NCI-H460 (cell line): ENCODE results near the gene GPR171. TPM values are rescaled to one million over a fixed set of nuclear protein-coding genes. Genes with fewer than 3 reads are reported as not detected.
"Not testable (repeated sequence)": the region's sequence is repeated elsewhere in the genome, so short reads cannot be mapped to it uniquely, and the experiment has no call there.

Experiments used
- DNase-seq: peaks from one replicate; pipeline ENCODE4 v3.0.0-alpha.2; 2016; ENCODE audit warnings: low read depth; ENCODE audit errors: extremely low read depth
- polyA plus RNA-seq: library from polyadenylated mRNA; depleted of rRNA; stranded (reverse); fragments of >200 nt; gene quantifications from 2 replicates; pipeline ENCODE4 v1.2.3, GENCODE V29; 2014; cell fraction: nucleus; rRNA removed
- total RNA-seq: library from RNA; depleted of rRNA; stranded (reverse); fragments of >200 nt; shearing (Covaris generic); gene quantifications from 2 replicates; pipeline ENCODE4 v1.2.3, GENCODE V29; 2014; rRNA removed

The GPR171 gene, protein sequence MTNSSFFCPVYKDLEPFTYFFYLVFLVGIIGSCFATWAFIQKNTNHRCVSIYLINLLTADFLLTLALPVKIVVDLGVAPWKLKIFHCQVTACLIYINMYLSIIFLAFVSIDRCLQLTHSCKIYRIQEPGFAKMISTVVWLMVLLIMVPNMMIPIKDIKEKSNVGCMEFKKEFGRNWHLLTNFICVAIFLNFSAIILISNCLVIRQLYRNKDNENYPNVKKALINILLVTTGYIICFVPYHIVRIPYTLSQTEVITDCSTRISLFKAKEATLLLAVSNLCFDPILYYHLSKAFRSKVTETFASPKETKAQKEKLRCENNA
- not detected in 2 replicates for total RNA-seq
- not detected in 2 replicates for polyA plus RNA-seq

DNA sequence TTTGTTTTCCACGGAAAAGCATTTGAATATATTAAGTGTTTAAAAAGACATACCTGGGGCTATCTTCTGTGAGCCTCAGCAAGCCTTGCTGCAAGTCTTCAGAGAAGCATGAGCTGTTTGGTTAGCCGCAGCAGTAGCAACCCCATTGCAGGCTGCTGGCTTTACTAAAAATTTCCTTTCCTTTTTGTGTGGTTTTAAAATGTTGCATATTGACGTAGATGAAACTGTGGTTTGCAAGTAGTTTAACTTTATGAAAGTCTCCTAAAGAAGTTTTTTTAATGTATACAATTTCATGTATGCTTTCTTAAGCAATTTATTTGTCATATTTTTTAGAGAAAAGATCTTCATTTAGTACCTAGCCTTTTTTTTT, at the start of gene GPR171:
Gene GPR171 (minus strand): TSS at position 166 of the 370 bp plus-strand sequence. CDS start 3,830 bp downstream, outside the sequence.
- no peak for DNase-seq

DNA sequence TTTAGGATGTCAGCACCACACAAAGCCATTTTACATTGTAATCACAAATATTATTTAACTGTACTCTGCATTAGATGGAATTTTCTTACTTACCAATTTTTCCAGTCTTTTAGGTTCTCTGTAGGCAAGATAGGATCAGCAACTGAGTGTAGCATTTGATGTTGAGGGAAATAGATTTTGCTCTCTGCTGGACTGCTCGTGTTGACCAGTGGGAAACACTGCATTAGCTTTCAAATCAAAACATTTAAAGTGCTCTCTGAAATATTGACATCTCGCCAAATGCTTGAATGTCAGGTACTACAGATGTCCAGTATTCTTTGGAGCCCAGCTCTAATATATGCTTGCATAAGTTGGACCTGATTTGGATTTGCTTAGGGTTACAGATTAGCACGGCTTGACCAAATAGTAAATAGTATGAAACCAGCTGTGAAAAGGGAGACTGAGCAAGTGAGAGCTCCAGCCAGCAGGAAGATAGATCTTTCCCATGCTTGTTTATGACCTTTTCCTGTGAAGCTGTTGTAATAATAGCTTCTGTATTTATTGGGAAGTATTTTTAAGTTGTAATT, 45.8 kb upstream of the GPR171 start:
- no peak for DNase-seq

DNA sequence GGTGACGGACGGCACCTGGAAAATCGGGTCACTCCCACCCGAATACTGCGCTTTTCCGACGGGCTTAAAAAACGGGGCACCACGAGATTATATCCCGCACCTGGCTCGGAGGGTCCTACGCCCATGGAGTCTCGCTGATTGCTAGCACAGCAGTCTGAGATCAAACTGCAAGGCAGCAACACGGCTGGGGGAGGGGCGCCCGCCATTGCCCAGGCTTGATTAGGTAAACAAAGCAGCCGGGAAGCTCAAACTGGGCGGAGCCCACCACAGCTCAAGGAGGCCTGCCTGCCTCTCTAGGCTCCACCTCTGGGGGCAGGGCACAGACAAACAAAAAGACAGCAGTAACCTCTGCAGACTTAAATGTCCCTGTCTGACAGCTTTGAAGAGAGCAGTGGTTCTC, 39.0 kb upstream of the GPR171 start:
- DNase-seq, result not testable (repeated sequence)

DNA sequence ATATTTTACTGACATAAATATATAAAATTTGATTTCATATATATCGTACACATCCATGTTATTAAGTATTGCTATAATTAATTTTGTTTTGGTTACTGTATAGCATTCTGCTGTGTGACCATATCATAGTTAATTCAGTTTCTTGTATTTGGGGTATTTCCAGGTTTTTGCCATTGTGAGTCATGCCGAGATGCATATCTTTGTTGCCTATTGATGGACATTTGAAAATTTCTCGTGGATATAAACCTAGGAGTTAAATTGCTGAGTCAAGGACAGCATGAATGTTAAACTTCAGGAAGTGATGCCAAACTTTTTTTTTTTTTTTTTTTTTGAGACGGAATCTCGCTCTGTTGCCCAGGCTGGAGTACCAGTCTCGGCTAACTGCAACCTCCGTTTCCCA, 33.7 kb upstream of the GPR171 start:
- DNase-seq, result no peak

DNA sequence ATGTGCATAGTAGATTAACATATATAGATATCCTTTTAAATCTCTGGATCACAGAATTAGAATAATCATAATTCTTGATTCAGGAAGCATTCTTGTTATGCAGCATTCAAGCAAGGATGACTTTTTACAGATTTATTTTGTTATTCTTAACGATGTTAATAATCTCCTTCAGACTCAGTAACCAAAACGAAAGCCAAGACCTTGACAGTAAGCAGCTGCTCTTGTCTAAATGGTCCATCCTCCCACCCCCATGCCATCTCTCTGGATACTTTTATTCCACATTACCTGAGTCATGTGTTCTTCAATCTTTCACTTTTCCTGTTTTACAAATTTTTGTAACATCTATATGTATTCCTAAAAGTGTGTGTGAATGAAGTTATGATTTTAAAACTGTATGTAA, 33.3 kb upstream of the GPR171 start:
- DNase-seq, result no peak

DNA sequence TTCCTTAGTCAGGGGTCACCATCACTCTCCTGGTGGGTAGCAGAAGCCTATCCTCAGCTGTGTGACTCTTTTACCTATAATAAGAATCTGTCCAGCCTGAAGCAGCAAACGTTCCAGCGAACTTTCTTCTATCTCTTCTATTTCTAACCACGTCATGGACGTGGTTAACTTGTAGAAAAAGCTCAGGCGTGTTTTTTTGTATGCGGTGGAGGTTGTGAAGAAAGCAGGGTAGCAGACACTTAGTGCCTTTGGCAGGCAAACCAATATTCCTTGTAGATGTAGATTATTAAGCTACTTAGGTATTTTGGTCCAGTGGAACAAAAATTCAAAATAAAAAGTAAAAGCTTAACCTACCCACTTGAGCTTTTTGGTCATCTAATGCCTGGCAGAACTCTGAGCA, 31.8 kb upstream of the GPR171 start:
- no peak for DNase-seq

DNA sequence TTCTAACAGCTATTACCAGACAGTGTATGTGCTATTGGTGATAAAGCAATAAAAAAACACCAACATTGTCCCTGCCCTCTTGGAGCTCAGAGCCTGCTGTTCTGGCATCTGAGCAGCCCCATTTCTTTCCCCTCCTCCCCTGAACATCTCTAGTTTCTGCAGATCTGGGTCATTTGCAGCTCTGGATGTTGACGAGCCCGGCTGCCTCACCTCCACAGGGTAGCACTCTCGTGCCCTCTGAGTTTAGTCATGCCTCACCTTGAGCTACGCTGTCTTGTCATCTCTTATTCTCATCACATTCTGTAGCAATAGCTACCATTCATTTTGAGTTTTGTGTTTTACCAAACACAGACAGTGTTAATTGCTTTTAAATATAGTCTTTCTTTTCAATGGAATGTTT, 30.0 kb upstream of the GPR171 start:
- DNase-seq, result no peak

DNA sequence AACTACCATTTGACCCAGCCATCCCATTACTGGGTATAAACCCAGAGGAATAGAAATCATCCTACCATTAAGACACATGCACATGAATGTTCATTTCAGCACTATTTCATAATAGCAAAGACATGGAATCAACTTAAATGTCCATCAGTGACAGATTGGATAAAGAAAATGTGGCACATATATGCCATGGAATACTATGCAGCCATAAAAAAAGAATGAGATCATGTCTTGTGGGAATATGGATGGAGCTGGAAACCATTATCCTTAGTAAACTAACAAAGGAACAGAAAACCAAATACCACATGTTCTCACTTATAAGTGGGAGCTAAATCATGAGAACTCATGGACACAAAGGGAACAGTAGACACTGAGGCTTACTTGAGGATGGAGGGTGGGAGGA, 29.4 kb upstream of the GPR171 start:
- not testable (repeated sequence) for DNase-seq

DNA sequence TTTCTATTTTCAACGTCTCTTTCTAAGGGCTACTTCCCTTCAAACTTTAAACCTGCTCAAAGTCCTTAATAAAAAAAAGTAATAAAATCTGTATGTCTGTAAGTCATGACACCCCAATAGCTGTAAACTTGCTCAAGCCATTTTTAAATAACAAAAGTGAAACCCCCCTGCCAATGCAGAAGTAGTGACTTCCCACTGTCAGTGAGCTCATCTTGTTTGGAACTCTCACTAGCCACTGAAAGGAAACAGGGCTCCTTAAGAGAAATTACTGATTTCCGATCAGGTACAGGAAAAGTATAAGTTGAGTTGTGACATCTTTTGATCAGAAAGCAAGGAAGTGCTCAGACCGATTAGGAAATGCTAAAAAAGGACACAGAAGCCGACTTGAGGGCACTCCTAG, 27.6 kb upstream of the GPR171 start:
- no peak for DNase-seq

DNA sequence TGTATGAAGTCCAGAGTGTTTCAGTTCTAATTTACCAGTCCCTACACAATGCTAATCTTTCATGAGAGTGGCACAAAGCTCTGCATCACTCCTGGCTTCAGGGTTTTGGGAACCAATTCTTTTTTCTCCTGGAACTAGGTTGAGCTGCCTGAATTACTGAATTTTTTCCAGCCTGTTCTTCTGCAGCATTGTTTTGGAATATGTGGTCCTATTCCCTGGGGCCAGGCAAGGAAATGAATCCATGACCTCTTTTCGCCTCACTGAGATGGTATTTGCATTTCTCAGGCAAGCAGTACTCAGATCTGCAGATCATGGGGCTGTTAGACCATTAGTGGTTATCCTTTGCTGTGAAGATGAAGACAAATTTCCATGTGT, 25.6 kb upstream of the GPR171 start:
- no peak for DNase-seq

DNA sequence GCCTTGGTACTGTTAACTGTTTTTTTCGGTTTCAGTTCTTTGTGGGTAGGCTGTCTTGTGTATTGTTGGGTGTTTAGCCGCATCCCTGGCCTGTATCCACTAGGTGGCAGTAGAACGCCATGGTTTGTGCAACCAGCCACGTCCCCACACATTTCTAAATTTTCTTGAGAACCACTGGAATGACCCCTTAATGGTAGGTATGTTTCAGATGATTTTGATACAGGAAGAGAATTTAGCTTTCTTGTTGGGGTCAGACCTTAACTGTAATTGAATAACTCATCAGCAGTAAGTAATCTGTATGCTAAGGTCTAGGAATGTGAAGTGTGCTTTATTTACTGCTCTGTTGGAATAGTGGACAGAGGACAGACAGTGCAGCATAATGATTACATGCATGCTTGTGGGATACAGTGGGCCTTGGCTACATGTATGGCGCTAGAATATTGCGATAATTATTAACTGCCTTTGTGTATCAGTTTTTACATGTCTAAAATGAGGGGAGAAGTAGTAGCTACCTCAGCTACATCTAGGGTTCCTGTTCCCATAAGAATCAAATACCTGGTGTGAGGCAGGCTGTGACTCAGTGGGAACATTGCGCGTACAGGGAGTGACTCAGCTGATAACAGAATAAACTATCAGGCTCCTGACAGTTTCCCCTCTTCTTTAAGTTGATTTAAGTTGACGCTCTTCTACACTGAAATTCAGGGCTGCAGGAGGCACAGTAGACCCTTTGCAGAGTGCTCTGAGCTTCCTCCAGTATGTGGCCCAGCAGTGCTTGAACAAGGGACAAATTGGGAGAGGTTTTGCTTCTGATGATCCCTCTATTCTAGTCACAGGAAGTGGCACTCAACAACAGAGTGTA, 25.0 kb upstream of the GPR171 start:
- DNase-seq, result peak; percentile 58

DNA sequence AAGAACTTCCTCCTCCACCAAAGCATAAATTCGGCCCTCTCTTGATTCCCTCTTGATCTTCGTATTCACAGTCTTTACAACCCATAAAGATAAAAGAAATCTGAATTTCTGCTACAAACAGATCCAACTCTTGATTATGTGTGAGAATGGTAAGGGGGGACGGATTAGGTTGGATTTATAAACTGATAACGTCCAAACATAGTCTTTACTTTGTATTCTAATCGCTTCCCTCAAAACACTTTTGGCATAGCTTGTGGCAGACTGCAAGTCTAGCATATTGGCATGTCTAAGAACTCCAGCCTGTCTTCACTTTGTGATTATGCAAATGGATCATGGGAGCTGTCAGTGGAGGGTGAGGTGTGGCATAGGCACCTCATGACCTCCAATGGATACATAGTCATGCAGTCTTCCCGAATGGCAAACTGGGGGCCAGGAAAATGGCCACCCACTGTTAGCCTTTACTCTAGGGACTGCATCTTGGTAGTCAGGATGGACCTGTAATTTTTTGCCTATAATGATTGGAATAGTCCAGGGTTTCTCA, 24.3 kb upstream of the GPR171 start:
- no peak for DNase-seq

DNA sequence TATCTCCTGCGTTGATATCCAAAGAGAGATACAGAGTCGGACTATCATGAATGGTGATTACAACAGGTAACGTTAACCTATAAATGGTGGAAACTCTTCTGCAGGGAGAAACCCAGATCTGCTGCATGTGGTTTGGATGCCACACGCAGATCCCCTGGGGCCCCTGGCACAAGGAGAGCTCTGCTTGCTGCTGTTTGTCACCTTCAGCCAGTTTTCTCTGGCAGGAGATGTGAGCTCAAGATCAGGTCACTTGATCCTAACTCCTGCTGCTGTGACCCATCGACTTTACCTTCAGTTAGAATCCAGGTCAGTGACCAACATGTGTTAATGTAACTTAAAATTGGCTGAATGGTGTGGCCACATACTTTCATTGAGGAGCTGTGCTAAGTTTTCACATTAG, 23.8 kb upstream of the GPR171 start:
- DNase-seq, result no peak

DNA sequence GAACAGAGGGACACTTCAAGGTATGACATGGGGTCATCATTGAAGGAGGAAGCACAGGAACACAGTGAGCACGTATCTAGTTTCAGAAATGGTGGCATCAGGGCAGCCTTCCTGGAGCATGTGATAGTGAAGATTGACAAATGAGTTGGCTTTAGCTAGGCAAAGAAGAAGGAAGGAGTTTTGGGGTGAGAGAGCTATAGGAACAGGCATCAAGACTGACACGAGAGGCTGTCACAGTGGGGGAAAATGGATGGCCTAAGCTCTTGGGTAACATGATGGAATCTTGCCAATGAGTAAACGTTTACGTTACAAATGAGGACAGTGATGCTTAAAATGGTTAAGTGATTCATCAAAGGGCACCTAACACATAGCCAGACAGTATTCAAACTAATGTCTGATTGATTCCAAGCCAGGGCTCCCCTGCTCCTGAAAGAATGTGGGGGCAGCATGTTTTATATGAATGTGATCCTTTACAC, 23.1 kb upstream of the GPR171 start:
- peak; percentile 17 for DNase-seq

DNA sequence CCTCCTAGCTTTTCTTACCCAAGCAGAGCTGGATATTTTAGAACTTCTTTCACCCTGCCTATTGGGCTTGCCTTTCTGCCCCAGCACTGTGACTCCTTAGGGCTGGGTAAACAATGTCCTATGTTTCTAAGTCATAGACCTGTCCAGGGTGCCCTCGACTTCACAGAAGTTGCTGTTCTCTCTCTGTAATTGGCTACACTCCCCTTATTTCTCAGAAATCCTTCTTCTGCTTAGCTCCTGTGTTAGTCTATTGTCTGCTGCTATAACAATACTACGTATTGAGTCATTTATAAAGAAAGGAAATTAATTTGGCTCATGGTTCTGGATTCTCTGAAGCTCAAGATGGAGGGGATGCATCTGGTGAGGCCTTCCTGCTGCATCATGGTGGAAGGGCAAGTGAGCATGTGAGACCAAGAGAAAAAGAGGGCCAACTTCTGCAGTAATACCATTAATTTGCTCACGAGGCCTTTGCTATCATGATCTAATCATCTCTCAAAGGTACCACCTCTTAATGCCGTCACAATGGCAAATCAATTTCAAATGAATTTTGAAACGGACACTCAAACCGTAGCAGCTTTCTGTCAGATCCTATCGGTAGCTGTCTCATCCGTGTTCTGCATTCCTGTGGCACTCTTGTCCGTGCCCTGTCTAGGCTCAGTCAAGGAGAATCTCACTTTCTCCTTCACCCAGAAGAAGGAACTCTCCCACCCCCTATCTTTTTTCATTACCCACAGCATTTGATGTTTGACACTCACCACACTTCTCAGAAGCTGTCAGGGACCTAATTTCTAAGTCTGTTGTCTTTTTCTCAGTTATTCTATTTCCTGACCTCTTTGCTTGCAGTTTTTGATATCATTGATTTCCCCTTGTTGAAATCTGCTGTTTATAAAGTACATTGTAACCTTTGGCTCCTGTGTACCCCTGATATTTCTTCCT, 22.3 kb upstream of the GPR171 start:
- no peak for DNase-seq

DNA sequence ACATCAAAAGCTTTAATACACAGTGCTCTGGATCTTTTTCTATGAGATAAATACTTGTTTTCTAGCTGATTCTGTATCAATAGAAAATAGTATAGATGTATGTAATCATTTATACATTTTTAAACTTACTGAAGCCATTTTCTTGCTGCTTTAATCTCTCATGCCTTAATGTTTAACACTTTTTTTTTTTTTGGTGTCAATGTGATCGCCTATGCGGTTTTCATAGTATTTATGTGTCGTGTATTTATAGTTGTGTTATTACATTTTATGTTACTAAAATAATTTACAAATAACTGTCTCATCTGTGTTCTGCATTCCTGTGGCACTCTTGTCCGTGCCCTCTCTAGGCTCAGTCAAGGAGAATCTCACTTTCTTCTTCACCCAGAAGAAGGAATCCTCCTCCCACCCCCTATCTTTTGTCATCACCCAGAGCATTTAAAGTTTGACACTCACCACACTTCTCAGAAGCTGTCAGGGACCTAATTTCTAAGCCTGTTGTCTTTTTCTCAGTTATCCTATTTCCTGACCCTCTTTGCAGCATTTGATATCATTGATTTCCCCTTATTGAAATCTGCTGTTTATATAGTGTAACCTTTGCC, 21.4 kb upstream of the GPR171 start:
- DNase-seq, result no peak

DNA sequence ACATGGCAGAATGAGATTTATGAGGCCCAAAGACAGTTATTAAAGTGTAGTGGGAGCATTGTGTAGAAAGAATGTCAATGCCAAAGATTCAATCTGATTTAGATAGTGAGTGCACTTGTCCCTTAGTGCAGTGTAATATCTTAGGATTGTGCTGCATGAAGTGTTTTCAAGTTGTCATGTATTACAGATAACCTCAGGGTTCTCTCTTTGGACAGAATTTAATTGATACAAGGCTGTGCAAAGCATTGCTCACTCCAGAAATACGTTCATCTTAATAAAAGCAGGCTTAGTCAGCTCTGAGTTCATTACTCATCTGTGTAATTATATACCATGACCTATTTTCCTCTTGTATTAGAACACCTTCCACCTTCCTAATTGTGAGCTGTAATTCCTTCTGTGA, 16.0 kb upstream of the GPR171 start:
- DNase-seq, result no peak

DNA sequence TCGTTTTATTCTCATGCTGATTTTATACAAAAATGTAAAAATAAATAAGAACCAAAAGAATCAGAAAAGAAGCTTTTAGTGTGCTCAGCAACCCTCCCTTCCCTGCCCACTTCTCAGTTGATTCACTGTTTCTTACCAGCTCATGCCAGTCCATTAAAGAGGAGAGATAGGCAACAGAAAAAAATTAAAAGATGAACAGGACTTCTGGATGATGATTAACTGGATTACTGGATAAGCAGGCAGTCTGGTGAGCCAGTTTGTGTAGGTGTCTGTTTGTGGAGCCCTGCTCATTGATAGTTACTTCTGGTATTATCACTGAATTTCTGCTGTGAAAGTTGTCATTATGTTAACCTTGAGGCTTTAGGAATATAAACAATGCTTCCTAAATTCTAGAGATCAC, 15.1 kb upstream of the GPR171 start:
- no peak for DNase-seq
